Heart left ventricle (tissue), 13 donors: Measurements from ENCODE around the gene TRPM3.

Source experiments
- CTCF ChIP-seq, 12 donors: fragments of 200-600 bp; sonication (generic) in 4 of 12; IDR thresholded peaks; one replicate each; pipeline versions ENCODE4 v1.5.0 to v1.8.0; 2018 to 2022; ENCODE audit warnings: antibody characterized with exemption in 12 of 12, mild to moderate bottlenecking in 5 of 12
- POLR2A ChIP-seq, 2 donors: fragments of 450-650 bp; IDR thresholded peaks; one replicate each; pipeline ENCODE4 v1.6.1; 2017; ENCODE audit warnings: antibody characterized with exemption in 2 of 2, mild to moderate bottlenecking in 2 of 2, moderate library complexity in 2 of 2
- donor health status: ischemic (EF 13 %, LVEDD 7.1; RV severe dilation, severe dysfunction).
- donor health status: DM: no; HTN: yes; CAD: no.
- donor health status: DM: no; HTN: no; CAD: no.
- donor health status: ischemic (EF 25% LVEDD 6.9; RV normal size, moderate dysfunction).
- donor health status: ischemic (EF 25% LVEDD 5.7; RV mildly dilated, moderate dysfunction).
- donor health status: ischemic (EF 35%, LVEDD 5.7; RV mildly dilated, moderate dysfunction).
- donor health status: nonischemic (EF 11% LVEDD 7.7; RV severe dilation, severe dysfunction).
- donor health status: DM: yes; HTN: yes; CAD: no.
- donor health status: PGD.
- donor health status: ischemic (EF 29% LVEDD 5.4; RV normal size, mild dysfunction).
- donor health status: nonischemic (EF 23%, LVEDD 6.1; RV moderate dilation, normal function).

GRCh38 chr9:70947086-70947485, 174.3 kb downstream of the TRPM3 start:
- TF ChIP-seq CTCF (IDR thresholded peaks at IDR 0.05): no peak
- TF ChIP-seq POLR2A (IDR thresholded peaks at IDR 0.05): no peak
